ENCODE measurements around the gene TIGD3. TPM values are rescaled to one million over a fixed set of nuclear protein-coding genes. Genes with fewer than 3 reads are reported as not detected.
A peak's percentile ranks its signal among the peaks of the same experiment; 100 is the strongest.

The TIGD3 gene
- total and polyA plus RNA-seq, 12 donors = 0.11 to 0.87 (median 0.33) TPM; not detected in 2

GRCh38 chr11:65316227-65317024, 38.1 kb upstream of the TIGD3 start:
- 40 to 46% methylated on average over 20 of the region's 20 CpGs for WGBS, 2 donors
- peak; percentile 2 to 43 (median 25) for ATAC-seq
- DNase-seq = peak; percentile 47 to 50
- H3K27me3 ChIP-seq = peaks cover 0 to 10% (median 0%) of the 10 kb centered on the region in 7 donors
- no peak for TF ChIP-seq CTCF (IDR thresholded peaks at IDR 0.05)
- peaks cover 0 to 81% (median 51%) of the 10 kb centered on the region in 9 donors for H3K4me1 ChIP-seq
- H3K9me3 ChIP-seq = no peaks in the 10 kb centered on the region
- peak overlapping the region; percentile 83 to 100 (median 95) for H3K4me3 ChIP-seq
- H3K27ac ChIP-seq = peak overlapping the region; percentile 87 to 99 (median 96)
- intact Hi-C loops (cut with DNase I) = loop anchor here in 4 of 10 donors (1.0 to 5.0 kb wide), 4 partner anchors 11 to 89 kb away; no protein-coding TSS in a partner anchor
- peaks cover 0 to 22% (median 10%) of the 10 kb centered on the region in 9 donors for H3K36me3 ChIP-seq

- DNase-seq (peak; percentile 76 to 91), ATAC-seq (peak; percentile 18 to 71 (median 55))
- H3K27me3 ChIP-seq = peaks cover 0 to 10% (median 0%) of the 10 kb centered on the region in 7 donors
- TF ChIP-seq CTCF (IDR thresholded peaks at IDR 0.05) = peak in 1 of 9 donors; percentile 20
- peaks cover 0 to 30% (median 13%) of the 10 kb centered on the region in 9 donors for H3K36me3 ChIP-seq
- peaks cover 0 to 86% (median 59%) of the 10 kb centered on the region in 9 donors for H3K4me1 ChIP-seq
- no peaks in the 10 kb centered on the region for H3K9me3 ChIP-seq
- WGBS, 2 donors = 33 to 50% methylated on average over 13 of the region's 13 CpGs
- peak overlapping the region; percentile 87 to 99 (median 96) for H3K27ac ChIP-seq
- intact Hi-C loops (cut with DNase I) = loop anchor here in 3 of 10 donors (1.0 to 5.0 kb wide), 3 partner anchors 10 to 90 kb away; no protein-coding TSS in a partner anchor
- peak overlapping the region in 9 of 10 donors; percentile 83 to 99 (median 93) for H3K4me3 ChIP-seq
Measured at GRCh38 chr11:65317025-65317786, 37.3 kb upstream of the TIGD3 start.

GRCh38 chr11:65320386-65321075, 34.0 kb upstream of the TIGD3 start:
- DNase-seq = no peak
- H3K36me3 ChIP-seq = peaks cover 0 to 41% (median 13%) of the 10 kb centered on the region in 9 donors
- ATAC-seq = no peak
- H3K27ac ChIP-seq = peak overlapping the region in 3 of 10 donors; percentile 30 to 60 (median 33)
- H3K27me3 ChIP-seq = no peaks in the 10 kb centered on the region
- H3K4me3 ChIP-seq = peak overlapping the region in 1 of 10 donors; percentile 12
- H3K4me1 ChIP-seq = peaks cover 0 to 71% (median 54%) of the 10 kb centered on the region in 9 donors
- intact Hi-C loops (cut with DNase I) = no loop called here
- no peaks in the 10 kb centered on the region for H3K9me3 ChIP-seq
- TF ChIP-seq CTCF (IDR thresholded peaks at IDR 0.05) = no peak
- 78 to 84% methylated on average over 22 of the region's 22 CpGs for WGBS, 2 donors
